ENCODE results near the gene LRRC1.

Gene LRRC1

DNA sequence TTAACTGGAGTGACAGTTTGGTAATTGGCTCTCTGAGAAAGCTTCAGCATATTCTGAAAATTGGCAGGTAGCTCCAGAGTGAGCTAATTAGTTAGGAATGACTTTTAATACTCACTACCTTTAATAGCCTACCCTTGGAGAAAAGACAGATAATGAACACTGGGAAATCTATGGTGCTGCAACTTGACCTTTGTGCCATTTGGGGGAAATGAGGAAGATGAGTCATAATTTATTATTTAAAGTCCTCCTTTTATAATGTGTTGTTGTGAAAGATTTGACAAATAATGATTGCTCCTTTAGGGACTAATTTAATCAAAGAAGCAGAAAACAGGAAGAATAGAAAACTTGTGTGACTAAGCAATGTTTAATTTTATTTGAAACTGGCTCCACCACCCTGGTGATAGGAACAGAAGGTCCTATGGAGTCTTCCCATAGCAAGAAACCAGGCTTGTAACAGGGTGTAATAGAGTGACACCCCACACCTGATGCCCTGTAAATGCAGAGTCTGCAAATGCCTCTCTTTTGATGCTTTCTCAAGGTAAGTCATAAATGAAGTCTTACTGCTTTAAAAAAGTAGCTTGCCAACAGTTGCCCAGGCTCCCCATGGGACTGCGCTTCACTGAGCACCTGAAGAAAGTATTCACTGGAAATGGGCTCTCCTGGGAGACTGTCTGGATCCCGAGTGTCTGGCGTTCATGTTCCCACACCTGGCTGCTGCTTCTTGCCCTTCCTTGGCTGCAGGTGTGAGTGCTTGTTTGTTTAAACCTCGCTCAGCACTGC lies 134.4 kb downstream of the LRRC1 start:
- TF ChIP-seq, protein P1, sequence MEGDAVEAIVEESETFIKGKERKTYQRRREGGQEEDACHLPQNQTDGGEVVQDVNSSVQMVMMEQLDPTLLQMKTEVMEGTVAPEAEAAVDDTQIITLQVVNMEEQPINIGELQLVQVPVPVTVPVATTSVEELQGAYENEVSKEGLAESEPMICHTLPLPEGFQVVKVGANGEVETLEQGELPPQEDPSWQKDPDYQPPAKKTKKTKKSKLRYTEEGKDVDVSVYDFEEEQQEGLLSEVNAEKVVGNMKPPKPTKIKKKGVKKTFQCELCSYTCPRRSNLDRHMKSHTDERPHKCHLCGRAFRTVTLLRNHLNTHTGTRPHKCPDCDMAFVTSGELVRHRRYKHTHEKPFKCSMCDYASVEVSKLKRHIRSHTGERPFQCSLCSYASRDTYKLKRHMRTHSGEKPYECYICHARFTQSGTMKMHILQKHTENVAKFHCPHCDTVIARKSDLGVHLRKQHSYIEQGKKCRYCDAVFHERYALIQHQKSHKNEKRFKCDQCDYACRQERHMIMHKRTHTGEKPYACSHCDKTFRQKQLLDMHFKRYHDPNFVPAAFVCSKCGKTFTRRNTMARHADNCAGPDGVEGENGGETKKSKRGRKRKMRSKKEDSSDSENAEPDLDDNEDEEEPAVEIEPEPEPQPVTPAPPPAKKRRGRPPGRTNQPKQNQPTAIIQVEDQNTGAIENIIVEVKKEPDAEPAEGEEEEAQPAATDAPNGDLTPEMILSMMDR (IDR thresholded peaks at IDR 0.05; ENCODE audit: low read depth, low read length): no peak
- H3K4me3 ChIP-seq (ENCODE audit: low read depth, low read length): no peak overlapping the region

DNA sequence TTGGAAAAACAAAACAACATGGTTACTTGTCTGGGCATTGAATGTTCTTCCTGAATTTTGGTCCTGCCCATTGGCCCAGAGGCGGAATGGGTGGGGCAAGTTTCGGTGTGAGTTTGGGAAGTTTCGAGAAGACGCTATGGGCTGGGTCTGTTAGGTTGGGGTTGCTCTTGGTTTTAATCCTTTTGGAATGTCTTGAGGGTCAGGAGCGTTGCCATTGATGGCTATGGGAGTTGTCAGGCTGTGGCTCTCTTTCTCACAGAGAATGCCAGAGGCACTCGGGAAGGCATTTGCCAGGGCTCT lies 135.0 kb downstream of the LRRC1 start:
- TF ChIP-seq, protein P1 (IDR thresholded peaks at IDR 0.05; ENCODE audit: low read depth, low read length): no peak

GRCh38 chr6:53930330-53930729 lies 135.5 kb downstream of the LRRC1 start:
- TF ChIP-seq, protein P1 (IDR thresholded peaks at IDR 0.05; ENCODE audit: low read depth, low read length): no peak

More for the DNA sequence above, 135.0 kb downstream of the LRRC1 start:
- H3K4me3 ChIP-seq (ENCODE audit: low read depth, low read length): no peak overlapping the region

DNA sequence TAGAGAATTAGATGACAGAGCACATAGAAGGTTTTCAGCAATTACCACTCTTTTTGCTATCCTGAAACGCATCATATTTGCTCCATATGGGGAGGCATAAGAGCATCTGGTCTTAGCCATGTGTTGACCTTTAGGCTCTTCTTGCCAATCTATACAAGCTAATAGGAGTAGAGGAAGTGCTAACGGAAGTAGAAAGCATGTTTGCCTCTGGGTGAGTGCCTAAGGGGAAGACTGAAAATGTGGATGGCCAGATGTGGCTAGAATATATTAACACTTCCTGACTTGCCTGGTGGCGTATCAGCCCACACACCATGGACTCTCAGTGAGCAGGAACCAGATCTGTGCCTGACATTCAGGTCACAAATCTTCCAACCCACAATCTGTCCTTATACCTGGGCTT lies 136.3 kb downstream of the LRRC1 start:
- TF ChIP-seq, protein P1 (IDR thresholded peaks at IDR 0.05; ENCODE audit: low read depth, low read length): no peak
- no peak overlapping the region for H3K4me3 ChIP-seq (ENCODE audit: low read depth, low read length)

More at GRCh38 chr6:53930330-53930729, 135.5 kb downstream of the LRRC1 start:
- no peak overlapping the region for H3K4me3 ChIP-seq (ENCODE audit: low read depth, low read length)

DNA sequence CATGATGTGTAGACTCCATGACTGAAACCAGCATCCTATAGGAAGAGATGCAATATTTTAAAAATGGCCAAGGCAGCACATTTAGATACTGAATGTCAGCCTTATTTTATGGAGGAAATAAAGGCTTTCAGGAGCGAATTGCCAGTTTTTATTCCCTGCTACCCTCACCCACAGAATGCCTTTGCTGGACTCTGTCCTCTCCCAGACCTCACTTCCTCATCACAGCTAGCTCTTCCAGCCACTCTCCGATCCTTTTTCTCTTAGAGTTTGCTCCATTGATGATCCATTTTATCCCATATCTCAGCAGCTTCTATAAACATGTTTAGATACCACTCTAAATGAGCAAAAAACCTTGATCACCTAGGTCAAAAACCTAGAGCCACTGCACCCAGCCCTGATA lies 137.7 kb downstream of the LRRC1 start:
- TF ChIP-seq, protein P1 (IDR thresholded peaks at IDR 0.05; ENCODE audit: low read depth, low read length): no peak

DNA sequence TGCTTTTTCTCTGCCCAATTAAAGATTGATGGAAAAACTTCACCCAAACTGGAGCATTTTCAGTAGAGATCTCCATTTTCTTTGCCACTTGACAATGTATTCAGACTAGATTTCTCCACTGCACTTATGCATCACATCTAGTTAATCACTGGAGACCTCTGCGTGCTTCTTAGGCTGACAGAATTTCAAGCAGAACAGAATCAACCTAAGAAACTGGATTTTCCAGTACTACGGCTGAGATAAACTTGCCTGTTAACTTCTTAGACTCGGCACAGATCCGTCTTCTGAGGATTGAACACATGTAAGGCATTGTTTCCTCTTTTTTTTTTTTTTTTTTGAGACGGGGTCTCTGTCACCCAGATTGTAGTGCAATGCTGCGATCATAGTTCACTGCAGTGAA lies 139.2 kb downstream of the LRRC1 start:
- no peak overlapping the region for H3K4me3 ChIP-seq (ENCODE audit: low read depth, low read length)
- TF ChIP-seq, protein P1 (IDR thresholded peaks at IDR 0.05; ENCODE audit: low read depth, low read length): no peak

More for the DNA sequence above, 137.7 kb downstream of the LRRC1 start:
- H3K4me3 ChIP-seq (ENCODE audit: low read depth, low read length): no peak overlapping the region

DNA sequence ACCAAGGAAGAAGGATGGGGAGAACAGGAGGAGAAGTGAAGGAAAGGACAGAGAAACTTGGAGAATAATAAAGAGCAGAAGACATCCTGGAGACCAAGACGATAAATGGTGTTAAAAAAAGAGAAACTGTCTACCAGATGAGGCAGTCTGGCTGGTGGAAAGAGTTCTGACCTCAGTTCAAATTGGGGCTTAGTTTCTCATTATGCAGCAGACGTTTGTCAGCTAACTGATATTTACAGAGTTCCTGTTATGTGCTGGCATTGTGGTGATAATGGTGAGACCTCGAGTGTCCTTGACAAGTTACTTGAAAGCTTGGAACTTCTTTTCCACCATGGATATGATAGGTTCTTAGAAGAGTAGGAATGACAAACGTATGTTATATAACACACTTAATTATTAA lies 142.7 kb downstream of the LRRC1 start:
- no peak overlapping the region for H3K4me3 ChIP-seq (ENCODE audit: low read depth, low read length)
- TF ChIP-seq, protein P1 (IDR thresholded peaks at IDR 0.05; ENCODE audit: low read depth, low read length): no peak

Data from WI38 (cell line).